T-cell (primary cell): Measurements from ENCODE around the gene WDR77. TPM values are rescaled to one million over a fixed set of nuclear protein-coding genes. Genes with fewer than 3 reads are reported as not detected.

Experiments
- ATAC-seq, 4 experiments: fragments of 200-7000 bp in 3 of 4; fragments of 150-1000 bp in 1 of 4; cut with Tn5 transposase; replicated peaks in 1 of 4; 1 replicate in 3 of 4; 2 replicates in 1 of 4; pipeline ENCODE4 v1.10.0; 2021; ENCODE audit warnings: moderate library complexity in 3 of 4, mild to moderate bottlenecking in 2 of 4, moderate number of reproducible peaks in 1 of 4
- CTCF ChIA-PET, 2 donors: fragments of 300-600 bp; sonication (Branson Sonifier 250); formaldehyde crosslinking; loops; one replicate each; lab custom pipeline; 2022; ENCODE audit warnings: antibody characterized with exemption in 2 of 2; lab: Charles Lee
- POLR2A ChIA-PET, 2 donors: fragments of 300-600 bp; sonication (Branson Sonifier 250); formaldehyde crosslinking; loops; one replicate each; lab custom pipeline; 2022; ENCODE audit warnings: antibody characterized with exemption in 2 of 2; lab: Charles Lee
- DNase-seq, 35 experiments: peaks; one replicate each; pipeline versions ENCODE4 v3.0.0 to v3.0.0-alpha.2; 2013 to 2023
- H3K27ac ChIP-seq: one replicate; pipeline ENCODE4 v1.5.1; 2013; ENCODE audit warnings: low read length
- H3K27me3 ChIP-seq, 2 experiments: replicated peaks in 1 of 2; 1 replicate in 1 of 2; 2 replicates in 1 of 2; pipeline versions ENCODE4 v1.6.1 to v1.7.0; 2013; ENCODE audit warnings: low read length in 1 of 2, mixed read lengths in 1 of 2; ENCODE audit not compliant: control insufficient read depth in 2 of 2, insufficient read depth in 2 of 2; ENCODE audit errors: extremely low read depth in 1 of 2
- H3K36me3 ChIP-seq, 2 donors: 1 replicate in 1 of 2; 2 replicates in 1 of 2; pipeline versions ENCODE4 v1.6.1 to v1.7.0; 2013; ENCODE audit warnings: low read length in 1 of 2; ENCODE audit not compliant: control insufficient read depth in 2 of 2, insufficient read depth in 1 of 2; ENCODE audit errors: extremely low read depth in 1 of 2
- H3K4me1 ChIP-seq, 2 experiments: 1 replicate in 1 of 2; 2 replicates in 1 of 2; pipeline versions ENCODE4 v1.6.1 to v1.7.0; 2013; ENCODE audit warnings: low read length in 2 of 2, mixed read lengths in 1 of 2; ENCODE audit not compliant: insufficient read depth in 2 of 2, control insufficient read depth in 1 of 2; ENCODE audit errors: extremely low read depth in 1 of 2
- H3K4me3 ChIP-seq, 2 donors: 1 replicate in 1 of 2; 2 replicates in 1 of 2; pipeline versions ENCODE4 v1.5.1 to v1.7.0; 2013; ENCODE audit warnings: mild to moderate bottlenecking in 2 of 2, low read length in 1 of 2, moderate library complexity in 1 of 2; ENCODE audit not compliant: control insufficient read depth in 1 of 2; ENCODE audit errors: extremely low read depth in 1 of 2
- H3K9me3 ChIP-seq: 2 replicates; pipeline ENCODE4 v1.7.0; 2013
- H3K27ac Mint-ChIP-seq, 2 donors: one replicate each; pipeline ENCODE4 v1.8.0; 2020 to 2021; ENCODE audit warnings: mild to moderate bottlenecking in 2 of 2, mixed read lengths in 2 of 2
- H3K27me3 Mint-ChIP-seq, 2 donors: one replicate each; pipeline ENCODE4 v1.8.0; 2021 to 2022; ENCODE audit warnings: mixed read lengths in 2 of 2
- H3K36me3 Mint-ChIP-seq: one replicate; pipeline ENCODE4 v1.8.0; 2021; ENCODE audit warnings: mixed read lengths
- H3K4me1 Mint-ChIP-seq, 3 donors: one replicate each; pipeline ENCODE4 v1.8.0; 2020 to 2022; ENCODE audit warnings: mixed read lengths in 3 of 3, mild to moderate bottlenecking in 1 of 3
- H3K4me3 Mint-ChIP-seq, 3 donors: one replicate each; pipeline ENCODE4 v1.8.0; 2020 to 2022; ENCODE audit warnings: mild to moderate bottlenecking in 3 of 3, mixed read lengths in 3 of 3, moderate library complexity in 3 of 3
- H3K9me3 Mint-ChIP-seq, 3 donors: one replicate each; pipeline ENCODE4 v1.8.0; 2020 to 2022; ENCODE audit warnings: mixed read lengths in 3 of 3
- WGBS: methylation state at CpG from one replicate; pipeline ENCODE4 v1.1.5; 2013; ENCODE audit warnings: missing lambda C conversion rate; ENCODE audit not compliant: insufficient coverage; 5-methylcytosine and 5-hydroxymethylcytosine counted together
- total RNA-seq, 35 experiments: library from RNA in 6 of 35; stranded (reverse) in 6 of 35; fragments of 120-200 nt in 1 of 35; gene quantifications; one replicate each; pipeline versions ENCODE4 v1.2.1 to v1.2.4 and lab custom pipeline; 2013 to 2026

The WDR77 gene
- total RNA-seq, 5 donors from 2014 or later (not counting 1 experiment from before 2014, with no cell fraction given) = 22.5 to 40.1 (median 33.1) TPM

GRCh38 chr1:111392460-111392945, 56.6 kb downstream of the WDR77 start:
- no peak overlapping the region for H3K4me3 ChIP-seq
- Mint-ChIP-seq H3K27me3 (no peaks in the 10 kb centered on the region), H3K4me3 (no peak overlapping the region), H3K4me1 (no peaks in the 10 kb centered on the region), H3K27ac (no peak overlapping the region), H3K36me3 (no peaks in the 10 kb centered on the region), H3K9me3 (no peaks in the 10 kb centered on the region)
- no peaks in the 10 kb centered on the region for H3K9me3 ChIP-seq
- no peaks in the 10 kb centered on the region for H3K36me3 ChIP-seq
- no peak for DNase-seq
- ChIA-PET CTCF (no interaction called here), POLR2A (no interaction called here)
- H3K4me1 ChIP-seq = no peaks in the 10 kb centered on the region
- no CpG with 5 or more reads among the region's 1 CpG for WGBS
- H3K27me3 ChIP-seq = peaks cover 0 to 4% of the 10 kb centered on the region in 2 experiments
- no peak for ATAC-seq
- no peak overlapping the region for H3K27ac ChIP-seq

- no peak for DNase-seq
- POLR2A ChIA-PET = no interaction called here
- H3K4me3 Mint-ChIP-seq = no peak overlapping the region
- Histone ChIP-seq H3K36me3 (no peaks in the 10 kb centered on the region), H3K9me3 (no peaks in the 10 kb centered on the region), H3K4me3 (no peak overlapping the region), H3K27ac (no peak overlapping the region), H3K4me1 (no peaks in the 10 kb centered on the region), H3K27me3 (peaks cover 0 to 4% of the 10 kb centered on the region in 2 experiments)
- no peaks in the 10 kb centered on the region for H3K4me1 Mint-ChIP-seq
- no peak for ATAC-seq
- no peaks in the 10 kb centered on the region for H3K9me3 Mint-ChIP-seq
- WGBS = no CpG with 5 or more reads among the region's 1 CpG
- H3K27me3 Mint-ChIP-seq = no peaks in the 10 kb centered on the region
- no peaks in the 10 kb centered on the region for H3K36me3 Mint-ChIP-seq
- CTCF ChIA-PET = no interaction called here
- H3K27ac Mint-ChIP-seq = no peak overlapping the region
Measured at GRCh38 chr1:111392042-111392441, 57.0 kb downstream of the WDR77 start.

Other genes with a start within 250 kb of the WDR77 start
- 100 to 1,000 TPM; 128 to 234 (median 222) TPM for gene DENND2D, start 248.6 kb downstream of the WDR77 start, total RNA-seq
- gene CHI3L2, start 221.5 kb downstream of the WDR77 start, total RNA-seq = 10 to 100 TPM in 4 of 5 donors, 1 to 10 TPM in 1; 3.6 to 28.1 (median 10.9) TPM
- gene CHIA, start 158.4 kb downstream of the WDR77 start, total RNA-seq = not detected
- gene OVGP1, start 21.5 kb downstream of the WDR77 start, total RNA-seq = 10 to 100 TPM in 2 of 5 donors, 1 to 10 TPM in 3; 4.7 to 11.6 (median 8.6) TPM
- 100 to 1,000 TPM in 3 of 5 donors, 10 to 100 TPM in 2; 88.1 to 129 (median 118) TPM for gene ATP5PB, start 208 bp upstream of the WDR77 start, total RNA-seq
- 10 to 100 TPM; 42.9 to 55.1 (median 46.1) TPM for gene C1orf162, start 24.7 kb upstream of the WDR77 start, total RNA-seq
- gene ADORA3, start 54.4 kb upstream of the WDR77 start, total RNA-seq = under 1 TPM in 1 of 5 donors, not detected in 4; 0.30 TPM
- not detected for gene TMIGD3, start 54.4 kb upstream of the WDR77 start, total RNA-seq
- gene RAP1A, start 170.5 kb upstream of the WDR77 start, total RNA-seq = 100 to 1,000 TPM in 4 of 5 donors, 10 to 100 TPM in 1; 95.0 to 108 (median 103) TPM